Spleen (tissue), 11 donors: ENCODE measurements around the gene RBM39. TPM values are rescaled to one million over a fixed set of nuclear protein-coding genes. Genes with fewer than 3 reads are reported as not detected.
"Not testable (repeated sequence)": the region's sequence is repeated elsewhere in the genome, so short reads cannot be mapped to it uniquely, and the experiment has no call there.

Source experiments
- DNase-seq: peaks from one replicate; pipeline ENCODE4 v3.0.0-alpha.2; 2020
- H3K27ac ChIP-seq, 8 donors: fragments of 200-600 bp; sonication (generic) in 7 of 8; 1 replicate in 4 of 8; 2 replicates in 4 of 8; pipeline versions ENCODE4 v1.5.0 to v1.8.0; 2016 to 2021; ENCODE audit warnings: inconsistent platforms in 4 of 8, mild to moderate bottlenecking in 4 of 8, moderate library complexity in 1 of 8
- H3K27me3 ChIP-seq, 7 donors: fragments of 200-600 bp; sonication (generic) in 6 of 7; replicated peaks in 1 of 7; 1 replicate in 4 of 7; 2 replicates in 3 of 7; pipeline versions ENCODE4 v1.5.0 to v1.8.0; 2016 to 2021; ENCODE audit warnings: inconsistent platforms in 3 of 7, mild to moderate bottlenecking in 1 of 7
- H3K36me3 ChIP-seq, 6 donors: fragments of 200-600 bp; sonication (generic) in 5 of 6; 1 replicate in 4 of 6; 2 replicates in 2 of 6; pipeline versions ENCODE4 v1.5.0 to v1.8.0; 2016 to 2021; ENCODE audit warnings: inconsistent platforms in 2 of 6
- H3K4me1 ChIP-seq, 6 donors: fragments of 200-600 bp; sonication (generic) in 5 of 6; 1 replicate in 3 of 6; 2 replicates in 3 of 6; pipeline versions ENCODE4 v1.5.0 to v1.8.0; 2016 to 2021; ENCODE audit warnings: inconsistent platforms in 3 of 6
- H3K4me3 ChIP-seq, 8 donors: fragments of 200-600 bp; sonication (generic) in 7 of 8; 1 replicate in 4 of 8; 2 replicates in 4 of 8; pipeline versions ENCODE4 v1.5.0 to v1.8.0; 2016 to 2021; ENCODE audit warnings: inconsistent platforms in 4 of 8, mild to moderate bottlenecking in 4 of 8, moderate library complexity in 2 of 8
- H3K9me3 ChIP-seq, 8 donors: fragments of 200-600 bp; sonication (generic) in 7 of 8; 1 replicate in 4 of 8; 2 replicates in 4 of 8; pipeline versions ENCODE4 v1.5.0 to v1.8.0; 2016 to 2021; ENCODE audit warnings: inconsistent platforms in 4 of 8
- POLR2A ChIP-seq, 3 donors: fragments of 450-650 bp; IDR thresholded peaks; one replicate each; pipeline ENCODE4 v1.5.1; 2017; ENCODE audit warnings: antibody characterized with exemption in 3 of 3, mild to moderate bottlenecking in 1 of 3
- POLR2AphosphoS5 ChIP-seq, 3 donors: sonication (generic); formaldehyde crosslinking; IDR thresholded peaks; one replicate each; pipeline ENCODE4 v1.5.1; 2017; ENCODE audit warnings: antibody characterized with exemption in 3 of 3
- WGBS, 5 donors: extraction: QIAGEN DNeasy Blood & Tissue Kit in 3 of 5; methylation state at CpG; one replicate each; pipeline versions ENCODE4 v1.1.5 to v1.1.7; 2013 to 2018; 5-methylcytosine and 5-hydroxymethylcytosine counted together
- intact Hi-C: fragments of 100-400 bp; cut with DNase I; formaldehyde crosslinking; loops from one replicate; pipeline ENCODE4 v1.15.0; 2023; ENCODE audit warnings: low total_unique reads
- polyA plus RNA-seq, 3 donors: library from polyadenylated mRNA; stranded (reverse); fragments of 200-250 nt; gene quantifications; one replicate each; pipeline ENCODE4 v1.2.1, GENCODE V29; 2013
- total RNA-seq, 7 donors: library from RNA; depleted of rRNA in 3 of 7; stranded (reverse); fragments of >200 nt in 3 of 7; fragmentation: NEBNext Ultra II Directional in 4 of 7; extraction: Animal tissue kit (Norgen Biotek cat#: 25700) in 4 of 7; gene quantifications; one replicate each; pipeline versions ENCODE4 v1.1.0 to v1.2.1, GENCODE V29; 2016 to 2021
- TF ChIP-seq, protein P1 (sequence below), 11 experiments: fragments of 200-600 bp in 7 of 11; fragments of 450-650 bp in 4 of 11; sonication (generic) in 4 of 11; IDR thresholded peaks in 8 of 11; conservative IDR thresholded peaks in 3 of 11; 1 replicate in 7 of 11; 2 replicates in 4 of 11; pipeline versions ENCODE4 v1.4.0 to v1.8.0; 2016 to 2021; ENCODE audit warnings: antibody characterized with exemption in 11 of 11, inconsistent platforms in 4 of 11, mild to moderate bottlenecking in 1 of 11
- donor health status: healthy with polysubstance abuse.
- donor health status: DM: no; HTN: no; CAD: no; lungs with moderate emphysema.
- donor health status: DM: no; HTN: no; CAD: no.
- donor health status: Bipolar disorder and iron deficiency.
- donor health status: healthy.
- donor health status: DM: no; HTN: no; CAD: no.
- donor health status: DM: yes; HTN: yes; CAD: no.

Gene RBM39
- total and polyA plus RNA-seq, 10 donors, result 287 to 649 (median 414) TPM

DNA sequence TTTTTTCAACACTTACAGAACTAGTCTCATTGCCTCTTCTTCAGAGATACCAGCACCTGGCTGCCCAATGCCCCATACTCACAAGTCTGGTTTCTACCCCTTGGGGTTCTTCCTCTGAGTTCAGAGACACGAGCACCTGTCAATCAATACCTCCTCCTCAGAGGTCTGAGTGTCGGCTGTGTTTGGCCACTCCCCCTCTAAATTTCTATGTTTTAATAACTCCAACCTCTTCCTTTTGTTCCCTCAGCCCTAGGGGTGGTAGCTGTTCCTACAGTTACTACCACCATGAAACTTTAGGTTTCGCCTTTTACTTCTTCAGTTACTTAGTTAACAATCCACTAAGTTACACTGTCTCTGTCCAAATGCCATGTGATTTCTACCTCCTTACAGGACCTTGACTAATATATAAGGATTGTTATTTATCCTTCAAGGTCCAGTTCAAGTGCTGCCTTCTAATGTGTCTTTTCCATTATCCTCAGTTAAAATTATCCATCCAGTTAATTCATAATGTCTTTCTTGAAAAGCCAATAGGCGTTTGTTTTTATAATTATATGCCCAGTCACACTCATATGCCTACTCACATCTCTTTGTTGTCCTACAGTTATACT lies 15.1 kb upstream of the RBM39 start:
- Histone ChIP-seq H3K4me3 (no peak overlapping the region), H3K4me1 (no peaks in the 10 kb centered on the region), H3K9me3 (no peaks in the 10 kb centered on the region), H3K27me3 (no peaks in the 10 kb centered on the region), H3K36me3 (no peaks in the 10 kb centered on the region), H3K27ac (no peak overlapping the region)
- DNase-seq, result peak; percentile 18
- intact Hi-C loops, result no loop called here
- WGBS, 5 donors, result 62 to 76% (median 73%) methylated on average over 4 of the region's 4 CpGs
- TF ChIP-seq POLR2A (IDR thresholded peaks at IDR 0.05) (no peak), POLR2AphosphoS5 (IDR thresholded peaks at IDR 0.05) (no peak)
- TF ChIP-seq, protein P1, sequence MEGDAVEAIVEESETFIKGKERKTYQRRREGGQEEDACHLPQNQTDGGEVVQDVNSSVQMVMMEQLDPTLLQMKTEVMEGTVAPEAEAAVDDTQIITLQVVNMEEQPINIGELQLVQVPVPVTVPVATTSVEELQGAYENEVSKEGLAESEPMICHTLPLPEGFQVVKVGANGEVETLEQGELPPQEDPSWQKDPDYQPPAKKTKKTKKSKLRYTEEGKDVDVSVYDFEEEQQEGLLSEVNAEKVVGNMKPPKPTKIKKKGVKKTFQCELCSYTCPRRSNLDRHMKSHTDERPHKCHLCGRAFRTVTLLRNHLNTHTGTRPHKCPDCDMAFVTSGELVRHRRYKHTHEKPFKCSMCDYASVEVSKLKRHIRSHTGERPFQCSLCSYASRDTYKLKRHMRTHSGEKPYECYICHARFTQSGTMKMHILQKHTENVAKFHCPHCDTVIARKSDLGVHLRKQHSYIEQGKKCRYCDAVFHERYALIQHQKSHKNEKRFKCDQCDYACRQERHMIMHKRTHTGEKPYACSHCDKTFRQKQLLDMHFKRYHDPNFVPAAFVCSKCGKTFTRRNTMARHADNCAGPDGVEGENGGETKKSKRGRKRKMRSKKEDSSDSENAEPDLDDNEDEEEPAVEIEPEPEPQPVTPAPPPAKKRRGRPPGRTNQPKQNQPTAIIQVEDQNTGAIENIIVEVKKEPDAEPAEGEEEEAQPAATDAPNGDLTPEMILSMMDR (IDR thresholded peaks at IDR 0.05 in 8 of 11, conservative IDR thresholded peaks at IDR 0.05 in 3 of 11), result no peak

DNA sequence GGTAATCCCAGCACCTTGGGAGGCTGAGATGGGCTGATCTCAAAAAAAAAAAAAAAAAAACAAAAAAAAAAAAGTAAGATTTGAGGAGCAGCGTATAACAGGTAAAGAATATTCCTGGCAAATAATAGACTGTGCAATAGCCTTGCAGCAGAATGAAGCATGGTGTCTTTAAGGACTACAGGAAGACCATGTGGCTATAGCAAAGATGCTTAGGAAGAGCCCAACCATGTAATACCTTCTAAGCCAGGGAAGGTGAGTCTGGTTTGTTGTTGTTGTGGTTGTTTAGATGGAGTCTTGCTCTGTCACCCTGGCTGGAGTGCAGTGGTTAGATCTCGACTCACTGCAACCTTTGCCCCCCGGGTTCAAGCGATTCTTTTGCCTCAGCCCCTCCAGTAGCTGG lies 14.3 kb upstream of the RBM39 start:
- no peak for TF ChIP-seq POLR2AphosphoS5 (IDR thresholded peaks at IDR 0.05)
- TF ChIP-seq, protein P1 (IDR thresholded peaks at IDR 0.05 in 8 of 11, conservative IDR thresholded peaks at IDR 0.05 in 3 of 11), result no peak
- no peaks in the 10 kb centered on the region for H3K27me3 ChIP-seq
- no peak overlapping the region for H3K27ac ChIP-seq
- WGBS, 5 donors, result 92 to 100% (median 96%) methylated on average over 4 of the region's 4 CpGs
- no peaks in the 10 kb centered on the region for H3K4me1 ChIP-seq
- no peak for DNase-seq
- H3K4me3 ChIP-seq, result no peak overlapping the region
- H3K9me3 ChIP-seq, result no peaks in the 10 kb centered on the region
- no peaks in the 10 kb centered on the region for H3K36me3 ChIP-seq
- intact Hi-C loops, result no loop called here

DNA sequence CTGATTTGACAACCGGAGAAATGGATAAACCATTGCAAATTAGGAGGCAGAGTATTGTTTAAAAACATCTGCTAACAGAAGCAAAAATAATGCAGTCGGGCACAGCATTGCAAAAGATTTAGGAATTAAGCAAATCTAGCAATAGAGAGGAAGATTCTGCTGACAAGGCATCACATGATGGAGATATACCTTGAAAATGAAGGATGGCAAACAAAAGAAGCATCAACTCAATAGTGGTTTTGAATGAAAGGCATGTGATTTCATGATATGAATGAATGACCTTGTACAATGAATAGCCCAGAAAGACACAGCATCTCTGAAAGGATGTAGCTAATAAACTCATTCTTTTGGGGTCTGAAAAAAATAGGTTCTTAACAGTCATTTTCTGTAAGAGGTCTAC lies 8.6 kb upstream of the RBM39 start:
- H3K27ac ChIP-seq, result no peak overlapping the region
- 70 to 88% (median 84%) methylated on average over 2 of the region's 2 CpGs for WGBS, 5 donors

DNA sequence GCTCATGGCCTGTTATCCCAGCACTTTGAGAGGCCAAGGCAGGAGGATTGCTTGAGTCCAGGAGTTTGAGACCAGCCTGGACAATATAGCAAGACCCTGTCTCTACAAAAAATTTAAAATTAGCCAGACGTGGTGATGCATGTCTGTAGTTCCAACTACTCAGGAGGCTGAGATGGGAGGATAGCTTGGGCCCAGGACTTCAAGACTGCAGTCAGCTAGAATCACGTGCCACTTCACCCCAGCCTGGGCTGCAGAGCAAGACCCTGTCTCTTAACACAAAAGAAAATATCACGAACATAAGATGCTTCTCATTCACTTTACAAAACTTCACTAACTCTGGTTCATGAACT lies 2.4 kb upstream of the RBM39 start:
- peaks cover 20 to 43% (median 34%) of the 10 kb centered on the region in 6 donors for H3K4me1 ChIP-seq
- 87 to 96% (median 91%) methylated on average over 3 of the region's 3 CpGs for WGBS, 5 donors
- peaks cover 0 to 13% (median 12%) of the 10 kb centered on the region in 6 donors for H3K36me3 ChIP-seq
- peak overlapping the region in 1 of 8 donors; percentile 86 for H3K4me3 ChIP-seq
- H3K9me3 ChIP-seq, H3K27me3 ChIP-seq, intact Hi-C loops, DNase-seq: not testable (repeated sequence)
- H3K27ac ChIP-seq, result peak overlapping the region; percentile 74 to 100 (median 100)

More for the DNA sequence above, 8.6 kb upstream of the RBM39 start:
- no peaks in the 10 kb centered on the region for H3K4me1 ChIP-seq
- intact Hi-C loops, result no loop called here
- TF ChIP-seq POLR2AphosphoS5 (IDR thresholded peaks at IDR 0.05) (no peak), POLR2A (IDR thresholded peaks at IDR 0.05) (no peak)
- TF ChIP-seq, protein P1 (IDR thresholded peaks at IDR 0.05 in 8 of 11, conservative IDR thresholded peaks at IDR 0.05 in 3 of 11), result no peak
- DNase-seq, result no peak
- no peaks in the 10 kb centered on the region for H3K36me3 ChIP-seq
- H3K27me3 ChIP-seq, result no peaks in the 10 kb centered on the region
- no peak overlapping the region for H3K4me3 ChIP-seq
- H3K9me3 ChIP-seq, result no peaks in the 10 kb centered on the region
